ENCODE data around the gene SBF2. TPM values are rescaled to one million over a fixed set of nuclear protein-coding genes. Genes with fewer than 3 reads are reported as not detected.

SBF2 gene
- total RNA-seq, 1 experiment from 2014 or later: 30.2 TPM

GRCh38 chr11:10233581-10233980 lies 60.4 kb downstream of the SBF2 start:
- H3T11ph ChIP-seq (ENCODE audit: low read length): no peak overlapping the region
- no peaks in the 10 kb centered on the region for H3K23me2 ChIP-seq (ENCODE audit: insufficient read length, low read depth, low read length, poor library complexity, severe bottlenecking)
- no CpG with 5 or more reads among the region's 2 CpGs for WGBS (ENCODE audit: extremely low coverage, insufficient read length, low lambda C conversion rate)

More at GRCh38 chr11:10233581-10233980, 60.4 kb downstream of the SBF2 start:
- no peaks in the 10 kb centered on the region for H3K27me3 ChIP-seq (ENCODE audit: insufficient read depth, low read length)
- H3K4me1 ChIP-seq (ENCODE audit: insufficient read depth, low read length): no peaks in the 10 kb centered on the region
- no peak overlapping the region for H3K4ac ChIP-seq (ENCODE audit: low read depth, low read length)
- no peak overlapping the region for H3K27ac ChIP-seq (ENCODE audit: insufficient read length, low read depth, low read length)
- no peak overlapping the region for H2AK5ac ChIP-seq (ENCODE audit: insufficient read length, low read length)
- H4K8ac ChIP-seq (replicated peaks; ENCODE audit: insufficient read length, low read depth, low read length): no peak overlapping the region
- no peaks in the 10 kb centered on the region; the same call in 1 of the 2 replicates for H3K79me2 ChIP-seq (ENCODE audit: insufficient read depth, low read length)
- H3K4me3 Mint-ChIP-seq: no peak overlapping the region
- H2BK120ac ChIP-seq (ENCODE audit: low read depth, low read length, poor library complexity, severe bottlenecking): no peak overlapping the region
- H4K20me1 ChIP-seq (ENCODE audit: control insufficient read depth, insufficient read depth, insufficient read length): no peaks in the 10 kb centered on the region
- no peak overlapping the region for H3K18ac ChIP-seq (ENCODE audit: insufficient read length, low read depth, low read length)
- H2AFZ ChIP-seq (ENCODE audit: low read length): no peak overlapping the region
- H3K27me3 Mint-ChIP-seq (ENCODE audit: low read depth): peaks cover 2% of the 10 kb centered on the region
- TF ChIP-seq, protein P1, sequence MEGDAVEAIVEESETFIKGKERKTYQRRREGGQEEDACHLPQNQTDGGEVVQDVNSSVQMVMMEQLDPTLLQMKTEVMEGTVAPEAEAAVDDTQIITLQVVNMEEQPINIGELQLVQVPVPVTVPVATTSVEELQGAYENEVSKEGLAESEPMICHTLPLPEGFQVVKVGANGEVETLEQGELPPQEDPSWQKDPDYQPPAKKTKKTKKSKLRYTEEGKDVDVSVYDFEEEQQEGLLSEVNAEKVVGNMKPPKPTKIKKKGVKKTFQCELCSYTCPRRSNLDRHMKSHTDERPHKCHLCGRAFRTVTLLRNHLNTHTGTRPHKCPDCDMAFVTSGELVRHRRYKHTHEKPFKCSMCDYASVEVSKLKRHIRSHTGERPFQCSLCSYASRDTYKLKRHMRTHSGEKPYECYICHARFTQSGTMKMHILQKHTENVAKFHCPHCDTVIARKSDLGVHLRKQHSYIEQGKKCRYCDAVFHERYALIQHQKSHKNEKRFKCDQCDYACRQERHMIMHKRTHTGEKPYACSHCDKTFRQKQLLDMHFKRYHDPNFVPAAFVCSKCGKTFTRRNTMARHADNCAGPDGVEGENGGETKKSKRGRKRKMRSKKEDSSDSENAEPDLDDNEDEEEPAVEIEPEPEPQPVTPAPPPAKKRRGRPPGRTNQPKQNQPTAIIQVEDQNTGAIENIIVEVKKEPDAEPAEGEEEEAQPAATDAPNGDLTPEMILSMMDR (conservative IDR thresholded peaks at IDR 0.05): no peak
- H3K56ac ChIP-seq (ENCODE audit: insufficient read length, low read depth, low read length): no peak overlapping the region
- no peak for DNase-seq
- H3K23ac ChIP-seq (ENCODE audit: insufficient read length, low read depth, low read length): no peak overlapping the region
- no peak overlapping the region for H2BK5ac ChIP-seq (ENCODE audit: insufficient read length, low read length)
- peaks cover 9% of the 10 kb centered on the region for H3K9me3 ChIP-seq (ENCODE audit: control insufficient read depth, low read depth, low read length)
- no peak overlapping the region for H4K5ac ChIP-seq (ENCODE audit: insufficient read length, low read depth, low read length)
- H3K9ac ChIP-seq (ENCODE audit: extremely low read depth, insufficient read length, low read length): no peak overlapping the region
- no peak overlapping the region for H2BK20ac ChIP-seq (ENCODE audit: low read depth, low read length, poor library complexity, severe bottlenecking)
- H3K4me1 Mint-ChIP-seq: no peaks in the 10 kb centered on the region
- H3K27ac Mint-ChIP-seq: no peak overlapping the region
- H3K14ac ChIP-seq (ENCODE audit: insufficient read depth, low read length): no peak overlapping the region
- peaks cover 59 to 62% of the 10 kb centered on the region in 2 experiments for H3K9me3 Mint-ChIP-seq
- peaks cover 56 to 68% (median 65%) of the 10 kb centered on the region in 3 experiments for H3K36me3 Mint-ChIP-seq (ENCODE audit: insufficient read depth in 1 of 3, low read depth in 3 of 3)
- no peak overlapping the region for H3K4me2 ChIP-seq (ENCODE audit: insufficient read depth, insufficient read length, low read length)
- H3K79me1 ChIP-seq (ENCODE audit: insufficient read depth, low read depth, low read length, poor library complexity, severe bottlenecking): peaks cover 4% of the 10 kb centered on the region
- no peak overlapping the region for H2BK15ac ChIP-seq (ENCODE audit: low read depth, low read length)
- no peak overlapping the region for H2BK12ac ChIP-seq (ENCODE audit: insufficient read length, low read depth, low read length)
- no peak overlapping the region for H4K91ac ChIP-seq (ENCODE audit: insufficient read length, low read depth, low read length)

Data from H9 (cell line).